HG03575 (cell line): Measurements from ENCODE around the gene MALAT1.
"Not testable (repeated sequence)": the region's sequence is repeated elsewhere in the genome, so short reads cannot be mapped to it uniquely, and the experiment has no call there.

Experiments
- ATAC-seq: cut with Tn5 transposase; IDR thresholded peaks from one replicate; pipeline ENCODE4 v1.9.1; 2021; ENCODE audit not compliant: unreplicated experiment, insufficient number of reproducible peaks, low FRiP score; ENCODE audit errors: extremely low read depth

Gene MALAT1

GRCh38 chr11:65505466-65506289, 6.8 kb downstream of the MALAT1 start:
- ATAC-seq = no peak

GRCh38 chr11:65506290-65506771, 7.5 kb downstream of the MALAT1 start:
- no peak for ATAC-seq

- no peak for ATAC-seq
Measured at GRCh38 chr11:65506772-65507505, 8.1 kb downstream of the MALAT1 start.

GRCh38 chr11:65512311-65512710, 13.5 kb downstream of the MALAT1 start:
- ATAC-seq = not testable (repeated sequence)

GRCh38 chr11:65516135-65516968, 17.5 kb downstream of the MALAT1 start:
- ATAC-seq = no peak

- not testable (repeated sequence) for ATAC-seq
Measured at GRCh38 chr11:65518941-65519549, 20.2 kb downstream of the MALAT1 start.

- ATAC-seq = not testable (repeated sequence)
Measured at GRCh38 chr11:65521777-65522521, 23.1 kb downstream of the MALAT1 start.

GRCh38 chr11:65522718-65523630, 24.1 kb downstream of the MALAT1 start:
- ATAC-seq = not testable (repeated sequence)

GRCh38 chr11:65523631-65523968, 24.8 kb downstream of the MALAT1 start:
- not testable (repeated sequence) for ATAC-seq

GRCh38 chr11:65524014-65524740, 25.3 kb downstream of the MALAT1 start:
- ATAC-seq = no peak

GRCh38 chr11:65524741-65525545, 26.1 kb downstream of the MALAT1 start, which contains the start of gene SCYL1:
SCYL1 (plus strand) TSS chr11:65525083; CDS start chr11:65525154, 71 bp downstream.
- no peak for ATAC-seq

- no peak for ATAC-seq
Measured at GRCh38 chr11:65525546-65526480, 27.0 kb downstream of the MALAT1 start.

GRCh38 chr11:65526744-65527143, 27.9 kb downstream of the MALAT1 start:
- ATAC-seq = no peak

- no peak for ATAC-seq
Measured at GRCh38 chr11:65528819-65529350, 30.0 kb downstream of the MALAT1 start.
